NCI-H1436 treated with DMSO at 0.1 percent for 48 hours (cell line): ENCODE measurements around the gene UHRF1.

Experiments
- DNase-seq: peaks from one replicate; lab custom pipeline; 2025; lab: John Stamatoyannopoulos, UW

UHRF1 gene

GRCh38 chr19:4988770-4989251 is 79.5 kb downstream of the UHRF1 start:
- DNase-seq, result no peak

- no peak for DNase-seq
Measured at GRCh38 chr19:4990306-4990705, 81.0 kb downstream of the UHRF1 start.

GRCh38 chr19:4991538-4991937 is 82.2 kb downstream of the UHRF1 start:
- no peak for DNase-seq

- no peak for DNase-seq
Measured at GRCh38 chr19:4991996-4992698, 82.8 kb downstream of the UHRF1 start.

- DNase-seq, result no peak
Measured at GRCh38 chr19:4993683-4994082, 84.4 kb downstream of the UHRF1 start.

GRCh38 chr19:4996701-4997100 is 87.4 kb downstream of the UHRF1 start:
- DNase-seq, result no peak

- no peak for DNase-seq
Measured at GRCh38 chr19:4997297-4997696, 88.0 kb downstream of the UHRF1 start.

- DNase-seq, result no peak
Measured at GRCh38 chr19:5000120-5000611, 90.9 kb downstream of the UHRF1 start.

- DNase-seq, result no peak
Measured at GRCh38 chr19:5001615-5002014, 92.3 kb downstream of the UHRF1 start.

GRCh38 chr19:5002143-5002542 is 92.8 kb downstream of the UHRF1 start:
- DNase-seq, result no peak

GRCh38 chr19:5003781-5004180 is 94.5 kb downstream of the UHRF1 start:
- DNase-seq, result no peak

- DNase-seq, result no peak
Measured at GRCh38 chr19:5005096-5005495, 95.8 kb downstream of the UHRF1 start.

GRCh38 chr19:5006201-5006600 is 96.9 kb downstream of the UHRF1 start:
- DNase-seq, result no peak

- DNase-seq, result no peak
Measured at GRCh38 chr19:5006821-5007220, 97.5 kb downstream of the UHRF1 start.
